GM04504 (cell line): ENCODE data around the gene CYP19A1.

Source experiments
- DNase-seq: peaks from one replicate; pipeline ENCODE4 v3.0.0-alpha.2; 2012; ENCODE audit warnings: low read depth

CYP19A1 gene

DNA sequence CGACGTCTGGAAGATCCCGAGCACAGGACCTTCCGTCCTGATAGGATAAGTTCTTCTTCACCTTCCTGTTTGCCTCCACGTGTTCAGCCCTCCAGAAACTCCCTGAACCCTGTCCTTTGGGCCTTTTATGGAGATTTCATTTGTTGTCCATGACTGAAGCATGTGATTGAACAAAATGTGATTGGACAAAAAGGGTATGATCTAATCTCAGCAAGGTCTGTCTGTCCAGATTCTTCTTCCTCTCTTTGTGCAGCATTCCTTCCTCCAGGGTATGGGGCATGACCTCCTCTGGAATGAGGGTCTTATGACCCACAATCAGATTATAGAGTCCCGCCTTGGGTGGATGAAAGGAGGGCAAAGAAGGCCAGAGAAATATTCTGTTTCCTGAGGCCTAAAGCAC lies at the start of gene CYP19A1:
Gene CYP19A1, minus strand, starts transcription at position 101 of the 400 bp plus-strand sequence. CDS start 95,684 bp downstream, outside the sequence.
- no peak for DNase-seq

DNA sequence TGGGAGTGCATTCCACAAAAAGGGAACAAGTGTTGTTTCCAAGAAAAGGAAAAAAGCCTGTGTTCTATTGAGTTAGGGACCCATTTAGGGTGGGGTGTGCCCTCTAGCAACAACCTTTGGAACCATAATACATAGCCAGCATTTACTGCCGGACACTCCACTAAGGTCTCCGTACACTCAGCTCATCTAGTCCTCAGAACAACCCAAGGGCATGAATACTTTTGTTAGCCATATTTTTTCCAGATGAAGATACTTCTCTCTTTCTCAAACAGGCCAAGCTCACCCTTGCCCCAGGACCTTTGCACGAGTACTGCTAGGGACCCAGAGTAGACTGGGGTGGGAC lies 49.3 kb upstream of the CYP19A1 start:
- no peak for DNase-seq

DNA sequence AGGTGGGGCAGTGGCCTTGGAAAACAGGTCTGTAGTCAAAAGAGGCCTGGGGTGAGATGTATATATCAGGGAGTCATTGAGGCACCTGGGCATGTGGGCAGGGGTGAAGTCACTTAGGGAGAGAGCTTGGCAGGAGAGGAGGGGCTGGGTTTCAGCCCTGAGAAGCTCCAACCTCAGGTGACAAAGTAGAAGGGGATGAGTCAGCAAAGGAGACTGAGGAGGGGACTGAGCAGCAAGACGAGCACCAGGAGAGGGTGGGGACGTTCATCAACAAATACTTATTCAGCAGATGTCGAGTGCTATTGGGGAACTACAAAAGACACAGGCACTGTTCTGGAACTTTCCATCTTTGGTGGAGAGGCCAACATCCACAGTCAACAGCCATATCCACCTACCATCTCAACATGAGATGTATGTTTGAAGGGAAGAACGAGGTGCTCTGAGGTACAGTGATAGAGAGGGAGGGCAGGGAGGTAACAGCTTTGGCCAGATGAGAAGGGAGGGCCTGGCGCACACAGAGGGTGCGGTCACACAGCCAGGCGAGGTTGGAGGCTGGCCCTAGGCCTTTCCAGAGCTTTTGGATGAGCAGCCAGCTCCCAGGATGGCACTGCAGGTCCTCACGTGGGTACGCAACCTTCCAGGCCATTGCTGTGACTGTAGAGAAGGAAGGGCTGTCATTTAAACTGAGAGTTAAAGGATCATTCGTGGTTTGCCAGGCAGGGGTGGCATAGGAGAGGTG lies 48.7 kb upstream of the CYP19A1 start:
- no peak for DNase-seq

DNA sequence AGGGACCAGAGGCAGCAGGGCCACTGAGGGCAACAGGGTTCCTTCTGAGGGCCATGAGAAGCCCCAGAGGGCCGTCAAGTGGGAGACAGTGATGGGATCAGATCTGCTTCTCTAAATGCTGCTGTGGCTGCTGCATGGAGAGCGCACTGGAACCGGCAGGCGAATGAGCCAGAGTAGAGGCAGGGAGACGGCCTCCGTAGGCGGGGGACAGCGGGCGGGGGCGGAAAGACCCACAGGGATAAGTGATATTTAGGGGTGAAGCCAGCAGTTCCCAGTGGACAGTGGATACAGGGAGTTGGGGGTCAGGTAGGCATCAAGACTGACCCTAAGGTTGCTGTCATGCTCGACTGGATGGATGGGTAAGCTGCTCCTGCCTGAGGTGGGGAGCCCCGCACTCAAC lies 48.1 kb upstream of the CYP19A1 start:
- no peak for DNase-seq

DNA sequence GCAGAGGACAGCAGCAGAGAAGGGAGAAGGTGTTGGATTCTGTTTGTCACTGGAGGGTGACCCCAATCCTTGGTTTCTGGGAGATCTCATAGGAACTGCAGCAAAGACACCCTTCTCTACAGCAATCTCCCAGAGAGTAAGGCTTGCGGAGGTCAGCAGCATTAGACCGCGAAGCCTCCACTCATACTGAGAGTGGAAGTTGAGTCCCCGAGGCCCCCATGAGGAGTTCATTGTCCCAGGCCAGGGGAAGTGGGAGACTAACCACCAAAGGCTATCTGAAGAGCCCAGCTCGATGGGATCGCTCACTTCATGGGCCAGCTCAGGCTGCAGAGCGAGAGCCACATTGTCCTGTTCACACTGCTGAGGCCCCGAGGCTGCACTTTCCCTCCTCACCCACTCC lies 47.6 kb upstream of the CYP19A1 start:
- DNase-seq: no peak

DNA sequence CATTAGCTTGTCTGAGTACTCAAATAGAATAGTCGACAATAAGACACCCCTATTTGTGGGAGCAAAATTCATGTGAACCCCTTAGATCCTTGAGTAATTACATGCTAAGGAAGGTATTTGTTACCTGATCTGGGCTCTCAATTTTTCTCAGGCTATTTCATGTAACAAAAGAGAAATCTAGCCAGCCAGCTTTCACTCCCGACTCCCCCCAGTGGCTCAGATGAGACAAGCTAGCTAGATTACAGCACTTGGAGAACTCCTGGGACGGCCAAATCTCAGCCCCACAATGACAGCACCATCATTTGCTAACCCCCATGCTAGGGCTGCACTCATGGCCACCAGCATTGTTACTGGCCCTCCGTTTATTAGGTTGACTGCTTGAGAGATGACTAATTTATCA lies 44.4 kb upstream of the CYP19A1 start:
- DNase-seq: no peak

DNA sequence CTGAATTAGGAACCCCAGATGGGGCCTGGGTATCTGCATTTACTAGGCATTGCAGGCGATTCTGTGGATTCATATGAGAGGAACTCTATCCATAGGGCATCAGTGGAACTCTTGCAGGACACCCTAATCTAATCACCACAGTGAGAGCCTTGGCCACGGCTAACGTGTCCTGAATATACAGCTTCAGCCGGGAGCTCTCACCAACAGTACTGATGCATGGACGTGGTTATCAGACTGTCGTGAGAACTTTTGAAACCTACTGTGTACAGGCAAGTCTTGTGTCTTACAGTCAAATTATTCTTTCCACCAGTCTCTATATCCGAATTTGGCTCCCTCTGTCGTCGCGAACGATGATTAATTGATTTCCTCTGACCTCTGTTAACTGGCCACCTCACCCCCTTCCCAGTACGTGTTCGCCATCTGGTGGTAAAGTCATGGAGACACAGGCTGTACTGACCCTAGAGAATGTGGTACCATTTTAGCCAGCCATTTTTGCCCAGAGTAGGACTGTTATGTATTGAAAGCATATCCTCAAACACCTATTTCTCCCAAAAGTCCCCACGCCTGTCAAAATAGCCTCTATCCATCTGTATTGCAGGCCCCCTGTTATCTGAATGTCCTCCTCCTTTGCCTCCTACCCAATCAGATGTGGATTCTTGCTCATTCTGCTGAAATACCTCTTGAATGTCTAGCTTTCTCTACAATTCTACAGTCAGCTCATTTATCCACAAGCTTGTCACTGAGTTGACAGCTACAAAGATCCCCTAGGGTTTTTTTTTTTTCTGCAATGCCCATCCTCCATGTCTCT lies 42.8 kb upstream of the CYP19A1 start:
- no peak for DNase-seq

DNA sequence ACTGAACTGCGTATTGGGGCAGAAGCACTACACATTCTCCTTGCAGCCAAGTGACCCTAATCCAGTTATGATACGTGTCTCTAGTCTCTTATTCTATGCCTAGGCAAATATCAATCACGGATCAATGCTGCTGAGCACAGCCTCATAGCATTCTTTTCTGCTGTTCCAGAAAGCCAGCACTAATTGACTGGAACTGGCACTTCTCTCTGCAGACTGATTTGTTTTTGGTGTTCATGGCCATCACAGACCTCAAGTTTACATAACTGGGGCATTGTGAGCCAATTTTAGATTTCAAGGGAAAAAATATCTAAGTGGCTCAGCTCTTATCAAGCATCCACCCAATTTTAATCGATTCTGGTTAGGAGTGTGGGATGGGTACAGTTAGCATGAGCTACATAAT lies 41.0 kb upstream of the CYP19A1 start:
- no peak for DNase-seq

DNA sequence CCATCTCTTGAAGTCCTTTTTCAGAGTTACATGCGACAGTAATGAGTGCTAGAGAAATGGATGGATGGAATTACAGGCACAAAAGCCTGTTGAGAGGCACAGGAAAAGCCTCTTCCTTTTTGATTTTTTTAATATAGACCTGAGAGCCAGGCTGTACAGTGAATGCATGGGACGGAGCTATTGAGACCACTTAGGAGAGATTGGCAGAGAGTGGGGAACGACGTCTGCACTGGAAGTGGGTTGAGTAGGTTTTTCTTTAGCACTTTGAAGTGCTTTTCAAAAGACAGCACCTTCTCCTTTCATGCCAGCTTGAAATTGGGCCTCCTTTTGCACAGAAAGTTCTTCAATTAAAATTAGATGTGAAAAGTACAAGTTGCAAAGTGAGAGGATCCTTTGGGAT lies 40.0 kb upstream of the CYP19A1 start:
- DNase-seq: no peak

DNA sequence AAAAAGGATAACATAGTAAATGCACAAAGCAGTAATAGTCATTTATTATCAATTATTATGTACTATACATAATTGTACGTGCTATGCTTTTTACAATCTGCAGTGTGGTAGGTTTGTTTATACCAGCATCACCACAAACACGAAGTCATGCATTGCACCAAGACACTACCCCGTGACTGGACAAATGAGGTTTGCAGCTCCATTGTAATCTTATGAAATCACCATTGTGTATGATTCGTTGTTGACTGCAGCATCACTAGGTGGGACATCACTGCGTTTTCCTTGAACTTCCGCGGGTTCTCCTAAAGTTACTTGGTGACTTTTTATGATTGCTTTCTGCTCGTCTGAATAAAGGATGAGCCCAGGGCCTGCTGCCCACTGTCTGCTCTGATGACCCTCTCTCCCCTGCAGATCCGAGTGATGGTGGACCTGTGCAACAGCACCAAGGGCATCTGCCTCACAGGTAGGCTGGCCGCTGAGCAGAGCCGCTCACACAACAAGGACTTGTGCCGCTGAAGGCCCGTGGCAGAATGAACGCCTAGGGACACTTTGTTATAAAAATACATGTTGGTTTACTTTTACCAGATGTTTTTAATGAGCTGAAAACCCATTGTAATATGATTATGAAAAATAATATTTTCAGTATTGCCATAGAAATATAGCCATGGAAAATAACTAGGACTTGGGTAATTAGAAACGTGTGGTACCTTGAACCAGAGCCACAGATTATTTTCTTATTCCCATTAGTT lies 38.8 kb upstream of the CYP19A1 start:
- DNase-seq: peak; percentile 81

DNA sequence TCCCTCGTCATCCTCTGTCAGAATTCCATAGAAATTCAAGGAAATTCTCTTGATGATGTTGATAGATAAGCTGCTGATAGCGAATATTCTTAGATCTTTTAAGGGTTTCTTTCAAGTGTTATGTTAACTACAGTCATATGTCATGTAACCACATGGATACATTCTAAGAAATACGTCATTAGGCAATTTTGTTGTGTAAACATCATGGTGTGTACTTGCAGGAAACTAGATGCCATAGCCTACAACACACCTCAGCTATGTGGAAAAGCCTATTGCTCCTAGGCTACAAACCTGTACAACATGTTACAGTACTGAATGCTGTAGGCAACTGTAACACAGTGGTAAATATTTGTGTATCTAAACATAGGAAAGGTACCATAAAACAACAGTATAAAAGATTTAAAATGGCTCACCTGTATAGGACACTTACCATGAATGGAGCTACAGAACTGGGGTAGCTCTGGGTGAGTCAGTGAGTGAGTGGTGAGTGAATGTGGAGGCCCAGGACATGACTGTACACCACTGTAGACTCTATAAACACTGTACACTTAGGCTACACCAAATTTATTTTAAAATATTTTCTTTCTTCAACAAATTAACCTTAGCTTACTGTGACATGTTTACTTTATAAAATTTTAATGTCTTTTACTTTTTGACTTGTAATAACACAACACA lies 37.7 kb upstream of the CYP19A1 start:
- DNase-seq: no peak

DNA sequence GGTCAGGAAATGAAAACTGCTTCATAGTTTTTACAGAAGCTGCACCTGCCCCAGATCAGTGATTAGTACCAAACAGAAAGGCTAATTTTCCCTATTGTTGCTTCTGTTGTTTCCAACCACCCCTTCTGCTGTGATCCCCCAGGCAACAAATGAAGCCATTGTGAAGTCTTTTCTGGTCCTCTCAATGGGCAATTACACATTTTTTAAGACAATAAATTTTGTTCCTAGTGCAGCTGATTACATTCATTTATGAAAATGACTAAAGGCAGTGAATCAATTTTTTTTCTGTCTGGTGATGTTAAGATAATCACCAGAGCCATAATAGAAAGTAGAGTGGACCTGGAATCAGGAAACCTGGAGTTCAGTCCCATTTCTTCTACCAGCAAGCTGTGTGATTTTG lies 35.7 kb upstream of the CYP19A1 start:
- DNase-seq: no peak

DNA sequence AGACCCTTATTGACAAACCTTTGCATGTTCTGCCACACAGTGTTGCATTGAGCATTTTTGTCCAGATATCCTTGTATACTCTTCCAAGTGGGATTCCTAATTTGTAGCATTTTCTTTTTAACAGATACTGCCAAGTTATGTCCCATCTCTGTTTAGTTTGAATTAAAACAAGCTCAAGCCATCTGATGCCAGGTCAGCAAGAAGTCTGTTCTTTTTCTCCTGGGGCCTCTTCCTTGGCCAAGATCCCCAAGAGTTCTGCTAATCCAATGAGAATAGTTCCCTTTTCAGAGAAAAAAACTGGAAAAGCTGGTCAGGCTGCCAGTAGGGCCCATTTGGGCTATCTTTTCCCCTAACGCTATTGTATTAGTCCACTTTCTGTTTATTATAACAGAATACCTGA lies 32.9 kb upstream of the CYP19A1 start:
- no peak for DNase-seq

DNA sequence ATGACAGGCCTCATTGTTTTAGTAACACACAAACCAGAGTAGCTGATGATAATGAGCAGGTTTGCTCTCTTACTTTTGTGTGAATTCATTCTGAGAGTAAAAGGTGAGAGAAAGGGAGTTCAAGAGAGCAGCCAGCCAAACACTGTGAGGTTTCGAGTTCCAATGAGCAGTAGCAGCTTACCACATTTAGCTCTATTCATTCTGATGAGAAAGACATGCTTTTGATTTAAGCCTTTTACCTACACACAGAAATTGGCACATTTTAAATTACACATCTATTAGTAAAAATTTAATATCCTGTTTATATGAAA lies 31.0 kb upstream of the CYP19A1 start:
- DNase-seq: no peak

DNA sequence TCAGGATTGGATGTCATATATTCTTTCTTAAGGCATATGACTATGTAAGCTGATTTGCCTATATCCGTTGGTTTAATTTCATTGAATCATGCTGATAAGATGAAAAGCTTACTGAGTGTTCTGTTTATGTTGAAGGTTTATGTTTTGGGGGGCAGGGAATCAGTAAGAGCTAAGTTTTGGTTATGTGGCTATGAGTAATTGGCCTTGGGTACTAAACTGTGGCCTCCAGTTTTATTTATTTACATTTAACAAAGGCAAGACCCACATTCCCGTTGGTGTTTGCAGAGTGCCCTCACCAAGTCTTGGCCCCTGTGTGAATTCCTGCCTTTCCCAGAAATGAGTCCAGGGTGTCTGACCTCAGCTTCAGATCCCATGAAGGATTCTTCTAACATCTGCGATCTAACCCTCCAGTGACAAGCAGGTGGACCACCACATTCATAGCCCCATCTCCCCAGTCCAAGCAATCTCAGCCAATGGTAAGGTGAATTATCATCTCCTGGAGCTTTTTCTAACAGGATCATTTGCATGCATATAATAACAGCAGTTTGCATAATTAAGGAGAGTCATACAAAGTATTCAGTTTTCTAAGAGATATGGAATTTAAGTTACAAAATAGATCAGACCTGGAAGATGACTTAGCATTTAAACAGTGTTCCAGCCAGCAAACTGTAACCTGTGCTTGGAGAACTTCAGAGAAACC lies 30.5 kb upstream of the CYP19A1 start:
- DNase-seq: no peak

DNA sequence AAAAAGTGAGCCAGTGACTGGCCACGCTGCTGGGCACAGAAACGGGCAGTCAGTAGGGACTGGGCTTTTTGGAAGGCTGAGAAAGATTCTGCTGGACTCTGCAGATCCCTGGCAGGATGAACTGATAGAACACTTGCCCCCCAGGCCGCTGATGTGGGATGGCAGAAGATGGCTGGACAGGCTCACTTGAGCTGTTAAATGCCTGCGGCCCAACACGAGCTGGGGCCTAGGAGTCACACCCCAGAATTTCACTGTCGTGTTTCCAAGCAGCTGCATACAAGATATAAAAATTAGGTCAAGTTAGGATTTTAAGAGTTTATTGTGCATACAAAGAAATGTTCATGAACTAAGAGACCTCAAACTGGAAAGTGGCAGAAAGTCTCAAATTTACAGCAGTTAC lies 29.9 kb upstream of the CYP19A1 start:
- no peak for DNase-seq

DNA sequence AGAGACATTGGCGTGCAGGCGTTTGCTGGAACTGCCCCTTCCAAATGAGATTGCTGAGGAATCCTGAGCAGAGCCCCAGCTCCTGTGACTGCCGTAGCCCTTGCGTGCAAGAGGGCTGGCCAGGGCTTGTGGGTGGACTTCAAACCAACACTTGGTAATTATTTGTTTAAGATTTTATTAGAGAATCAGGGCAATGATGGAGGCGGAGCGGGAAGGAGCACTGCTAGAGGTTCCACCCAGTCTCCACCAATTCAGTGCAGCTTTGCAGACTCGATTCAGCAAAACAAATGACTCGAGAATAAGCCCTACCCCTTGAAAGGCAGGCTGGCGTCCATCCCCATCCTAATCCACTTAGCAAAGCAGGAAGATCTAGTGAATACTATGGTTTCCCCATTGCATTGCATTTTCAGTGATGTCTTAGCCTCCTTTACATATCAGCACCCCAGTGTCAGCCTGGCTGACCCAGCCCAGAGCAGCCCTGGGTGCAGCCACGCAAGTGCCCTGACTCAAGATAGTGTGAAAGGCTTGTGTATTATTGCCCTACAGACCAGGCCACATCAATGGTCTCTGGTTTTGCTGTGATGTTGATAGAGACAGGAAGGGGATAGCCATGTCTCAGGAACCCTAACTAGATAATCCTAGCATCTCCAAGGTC lies 29.1 kb upstream of the CYP19A1 start:
- no peak for DNase-seq

DNA sequence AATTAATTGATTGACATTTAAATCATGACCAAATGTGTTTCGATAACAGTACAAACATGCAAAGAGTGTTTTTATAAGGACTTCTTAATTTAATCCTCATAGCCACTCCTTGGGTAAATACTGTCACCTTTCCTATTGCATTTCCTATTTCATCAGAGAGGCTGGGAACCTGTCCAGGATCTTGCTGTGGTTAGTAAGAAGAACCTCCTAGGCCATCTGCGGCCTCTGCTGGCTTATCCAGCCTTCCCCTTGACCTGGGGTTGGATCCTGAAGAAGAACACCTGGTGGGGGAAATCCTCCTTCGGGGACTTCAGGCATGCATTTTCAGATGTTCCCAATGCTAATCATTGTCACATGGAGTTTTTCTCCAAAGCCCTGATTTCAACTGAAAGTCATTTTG lies 28.5 kb upstream of the CYP19A1 start:
- peak; percentile 55 for DNase-seq

DNA sequence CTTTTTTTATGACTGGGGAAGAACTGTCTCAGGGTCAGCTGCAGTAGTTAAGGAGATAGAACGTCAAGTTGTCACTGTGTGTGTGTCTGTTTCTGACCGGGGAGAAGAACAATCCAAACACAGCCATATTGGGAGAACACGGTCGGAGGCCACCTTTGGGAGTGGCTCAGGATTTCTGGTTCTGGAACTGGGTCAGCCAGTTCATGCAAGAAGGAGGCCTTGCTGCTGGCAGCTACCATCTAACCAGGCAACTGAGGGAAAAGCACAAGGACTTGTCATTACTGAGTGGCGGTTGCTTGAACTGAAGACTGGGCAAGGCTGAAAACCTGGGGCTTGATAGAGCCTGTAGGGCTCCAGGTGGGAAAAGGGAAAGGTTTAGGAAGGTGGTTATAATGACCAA lies 27.7 kb upstream of the CYP19A1 start:
- DNase-seq: no peak

DNA sequence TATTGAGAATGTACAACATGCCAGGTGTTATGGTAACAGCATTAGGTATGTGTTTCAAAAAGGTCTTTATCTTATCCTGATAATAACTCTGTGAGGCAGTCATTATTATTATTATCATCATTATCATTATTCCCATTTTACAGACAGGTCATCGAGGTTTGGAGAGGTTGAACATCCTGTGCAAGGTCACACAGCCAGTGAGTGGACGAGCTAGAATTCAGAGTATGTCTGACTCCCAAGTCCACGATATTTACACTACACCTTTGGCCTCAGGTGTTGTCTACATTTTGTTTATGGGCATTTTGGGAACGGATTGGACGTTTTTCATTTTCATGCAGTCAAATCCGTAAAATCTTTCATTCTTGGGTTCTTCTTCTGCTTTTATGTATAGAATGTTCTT lies 27.0 kb upstream of the CYP19A1 start:
- DNase-seq: no peak

DNA sequence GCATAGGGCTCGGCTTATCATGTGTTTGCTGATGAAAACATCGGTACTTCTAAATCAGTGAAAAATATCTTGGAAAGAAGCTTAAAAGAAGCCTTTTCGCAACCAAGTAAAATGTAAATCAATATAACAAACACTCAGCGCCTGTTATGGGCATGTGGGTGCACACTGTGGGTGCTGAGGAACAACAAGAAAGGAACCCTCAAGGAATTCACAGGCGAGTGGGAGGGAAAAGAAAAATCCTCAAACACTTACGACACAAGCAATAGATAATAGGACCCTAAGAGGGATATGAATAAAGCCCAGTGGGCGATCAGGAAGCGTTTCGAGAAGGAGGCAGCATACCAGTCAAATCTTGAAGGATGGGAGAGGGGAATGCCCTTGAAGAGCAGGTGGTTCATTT lies 25.0 kb upstream of the CYP19A1 start:
- DNase-seq: no peak

DNA sequence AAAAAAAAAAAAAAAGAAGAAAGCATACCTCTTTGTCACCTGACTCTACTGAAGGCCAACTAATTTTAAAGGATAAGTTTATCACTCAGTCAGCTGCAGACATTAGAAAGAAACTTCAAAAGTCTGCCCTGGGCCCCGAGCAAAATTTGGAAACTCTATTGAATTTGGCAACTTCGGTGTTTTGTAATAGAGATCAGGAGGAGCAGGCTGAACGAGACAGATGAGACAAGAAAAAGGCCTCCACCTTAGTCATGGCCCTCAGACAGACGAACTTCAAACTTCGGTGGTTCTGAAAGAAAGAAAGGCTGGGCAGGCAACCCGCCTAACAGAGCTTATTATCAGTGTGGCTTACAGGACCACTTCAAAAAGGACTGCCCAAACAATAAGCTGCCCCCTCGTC lies 21.6 kb upstream of the CYP19A1 start:
- no peak for DNase-seq
